Dermis microvascular lymphatic vessel endothelial cell (primary cell): ENCODE measurements around the gene PHF14. TPM values are rescaled to one million over a fixed set of nuclear protein-coding genes. Genes with fewer than 3 reads are reported as not detected.

Source experiments
- DNase-seq, 2 donors: peaks; one replicate each; pipeline versions ENCODE4 v3.0.0 to v3.0.0-alpha.2; 2010; ENCODE audit warnings: low read depth in 2 of 2
- total RNA-seq: library from RNA; depleted of rRNA; stranded (reverse); fragments of >200 nt; gene quantifications from 2 replicates; pipeline ENCODE4 v1.2.1, GENCODE V29; 2014

Gene PHF14
- total RNA-seq, 1 donor from 2014 or later = 22.6 TPM

- DNase-seq = peak in 1 of 2 donors; percentile 7
These were observed 232.7 kb downstream of the PHF14 start for GRCh38 chr7:11206177-11206899.

GRCh38 chr7:11207565-11207964 lies 233.9 kb downstream of the PHF14 start:
- no peak for DNase-seq

GRCh38 chr7:11208883-11209465 lies 235.3 kb downstream of the PHF14 start:
- DNase-seq = no peak

- no peak for DNase-seq
These were observed 236.7 kb downstream of the PHF14 start for GRCh38 chr7:11210374-11210773.

- DNase-seq = peak; percentile 59 to 70
These were observed 238.5 kb downstream of the PHF14 start for GRCh38 chr7:11212080-11212711.

GRCh38 chr7:11212816-11213215 lies 239.1 kb downstream of the PHF14 start:
- DNase-seq = no peak

GRCh38 chr7:11213266-11213665 lies 239.6 kb downstream of the PHF14 start:
- DNase-seq = no peak

- no peak for DNase-seq
These were observed 242.6 kb downstream of the PHF14 start for GRCh38 chr7:11216276-11216675.

- DNase-seq = no peak
These were observed 244.3 kb downstream of the PHF14 start for GRCh38 chr7:11217848-11218565.
